Measurements from ENCODE around the gene ZFAND3.
"Not testable (repeated sequence)": the region's sequence is repeated elsewhere in the genome, so short reads cannot be mapped to it uniquely, and the experiment has no call there.

ZFAND3 gene

GRCh38 chr6:37974943-37975342, 155.4 kb downstream of the ZFAND3 start:
- DNase-seq: no peak

- DNase-seq: no peak
These were observed 158.2 kb downstream of the ZFAND3 start for GRCh38 chr6:37977715-37978114.

- DNase-seq: peak; percentile 36
These were observed 160.1 kb downstream of the ZFAND3 start for GRCh38 chr6:37979392-37980221.

- DNase-seq: peak; percentile 36
These were observed 160.7 kb downstream of the ZFAND3 start for GRCh38 chr6:37980222-37980595.

GRCh38 chr6:37981626-37982025, 162.1 kb downstream of the ZFAND3 start:
- DNase-seq: no peak

GRCh38 chr6:37982317-37982716, 162.8 kb downstream of the ZFAND3 start:
- DNase-seq: no peak

- no peak for DNase-seq
These were observed 164.4 kb downstream of the ZFAND3 start for GRCh38 chr6:37983720-37984501.

GRCh38 chr6:37984578-37984977, 165.1 kb downstream of the ZFAND3 start:
- no peak for DNase-seq

- DNase-seq: no peak
These were observed 165.8 kb downstream of the ZFAND3 start for GRCh38 chr6:37985355-37985754.

- DNase-seq: no peak
These were observed 167.5 kb downstream of the ZFAND3 start for GRCh38 chr6:37987018-37987417.

GRCh38 chr6:37987559-37987958, 168.0 kb downstream of the ZFAND3 start:
- DNase-seq: no peak

- no peak for DNase-seq
These were observed 168.6 kb downstream of the ZFAND3 start for GRCh38 chr6:37988127-37988526.

GRCh38 chr6:37988696-37989095, 169.2 kb downstream of the ZFAND3 start:
- DNase-seq: no peak

GRCh38 chr6:37990762-37991525, 171.4 kb downstream of the ZFAND3 start:
- DNase-seq: no peak

GRCh38 chr6:37992749-37993148, 173.2 kb downstream of the ZFAND3 start:
- DNase-seq: no peak

- not testable (repeated sequence) for DNase-seq
These were observed 173.7 kb downstream of the ZFAND3 start for GRCh38 chr6:37993194-37993593.

GRCh38 chr6:37993596-37993995, 174.1 kb downstream of the ZFAND3 start:
- DNase-seq: no peak

- DNase-seq: peak; percentile 14
These were observed 174.7 kb downstream of the ZFAND3 start for GRCh38 chr6:37994223-37994622.

- no peak for DNase-seq
These were observed 178.8 kb downstream of the ZFAND3 start for GRCh38 chr6:37998366-37998765.

- no peak for DNase-seq
These were observed 181.9 kb downstream of the ZFAND3 start for GRCh38 chr6:38001386-38001785.

GRCh38 chr6:38004908-38005307, 185.4 kb downstream of the ZFAND3 start:
- no peak for DNase-seq

GRCh38 chr6:38011937-38012336, 192.4 kb downstream of the ZFAND3 start:
- no peak for DNase-seq

GRCh38 chr6:38012573-38012972, 193.0 kb downstream of the ZFAND3 start:
- DNase-seq: peak; percentile 37

Data from NCI-H1092 treated with DMSO at 0.1 percent for 48 hours (cell line).